Hematopoietic multipotent progenitor cell treated with erythropoietin and hydrocortisone succinate and interleukin-3 and kit ligand, for 6 days (in vitro differentiated cells): Measurements from ENCODE around the gene XAB2.
"Not testable (repeated sequence)": the region's sequence is repeated elsewhere in the genome, so short reads cannot be mapped to it uniquely, and the experiment has no call there.

Experiments
- DNase-seq: peaks from one replicate; pipeline ENCODE4 v3.0.0-alpha.2; 2015

XAB2 gene

DNA sequence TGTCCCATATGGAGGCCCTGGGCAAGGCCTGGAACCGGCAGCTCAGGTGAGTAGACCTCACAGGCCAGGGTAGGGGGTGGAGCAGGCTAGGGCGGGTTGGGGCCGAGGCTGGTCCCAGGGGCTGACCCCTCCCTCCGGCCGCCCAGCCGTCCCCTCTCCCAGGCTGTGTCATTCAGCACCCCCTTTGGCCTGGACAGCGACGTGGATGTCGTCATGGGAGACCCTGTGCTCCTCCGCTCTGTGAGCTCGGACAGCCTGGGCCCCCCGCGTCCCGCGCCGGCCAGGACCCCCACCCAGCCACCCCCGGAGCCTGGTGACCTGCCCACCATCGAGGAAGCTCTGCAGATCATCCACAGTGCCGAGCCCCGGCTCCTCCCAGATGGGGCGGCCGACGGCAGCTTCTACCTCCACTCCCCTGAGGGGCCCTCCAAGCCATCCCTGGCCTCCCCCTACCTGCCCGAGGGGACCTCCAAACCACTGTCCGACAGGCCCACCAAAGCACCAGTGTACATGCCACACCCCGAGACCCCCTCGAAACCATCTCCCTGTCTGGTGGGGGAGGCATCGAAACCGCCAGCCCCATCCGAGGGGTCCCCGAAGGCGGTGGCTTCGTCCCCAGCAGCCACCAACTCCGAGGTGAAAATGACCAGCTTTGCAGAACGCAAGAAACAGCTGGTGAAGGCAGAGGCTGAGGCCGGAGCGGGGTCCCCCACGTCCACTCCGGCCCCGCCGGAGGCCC, 17.6 kb downstream of the XAB2 start:
- no peak for DNase-seq

DNA sequence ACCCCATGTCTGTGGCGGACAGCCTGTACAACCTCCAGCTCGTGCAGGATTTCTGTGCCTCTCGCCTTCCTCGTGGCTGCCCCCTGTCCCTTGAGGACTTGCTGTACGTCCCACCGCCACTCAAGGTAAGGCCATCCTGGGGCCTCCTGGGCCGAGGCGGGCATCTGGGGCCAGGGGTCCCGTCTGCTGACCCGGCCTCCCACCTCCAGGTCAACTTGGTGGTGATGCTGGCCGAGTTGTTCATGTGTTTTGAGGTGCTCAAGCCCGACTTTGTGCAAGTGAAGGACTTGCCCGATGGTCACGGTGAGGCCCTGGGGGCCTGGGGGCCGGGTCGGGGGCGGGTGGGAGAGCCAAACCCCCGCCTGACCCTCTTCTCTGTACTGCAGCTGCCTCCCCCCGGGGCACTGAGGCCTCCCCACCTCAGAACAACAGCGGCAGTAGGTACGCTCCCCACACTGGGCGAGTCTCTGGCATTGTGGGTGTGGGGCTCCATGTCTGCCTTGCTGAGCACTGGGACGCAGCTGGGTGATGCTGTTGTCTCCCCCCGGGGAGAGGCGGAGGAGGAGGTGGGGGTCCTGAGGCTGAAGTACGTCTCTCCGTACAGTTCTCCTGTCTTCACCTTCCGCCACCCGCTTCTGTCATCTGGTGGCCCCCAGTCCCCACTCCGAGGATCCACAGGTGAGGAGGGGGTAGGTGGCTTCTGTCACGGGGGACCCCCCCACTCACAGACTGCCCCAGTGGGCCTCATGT, 18.7 kb downstream of the XAB2 start:
- no peak for DNase-seq

DNA sequence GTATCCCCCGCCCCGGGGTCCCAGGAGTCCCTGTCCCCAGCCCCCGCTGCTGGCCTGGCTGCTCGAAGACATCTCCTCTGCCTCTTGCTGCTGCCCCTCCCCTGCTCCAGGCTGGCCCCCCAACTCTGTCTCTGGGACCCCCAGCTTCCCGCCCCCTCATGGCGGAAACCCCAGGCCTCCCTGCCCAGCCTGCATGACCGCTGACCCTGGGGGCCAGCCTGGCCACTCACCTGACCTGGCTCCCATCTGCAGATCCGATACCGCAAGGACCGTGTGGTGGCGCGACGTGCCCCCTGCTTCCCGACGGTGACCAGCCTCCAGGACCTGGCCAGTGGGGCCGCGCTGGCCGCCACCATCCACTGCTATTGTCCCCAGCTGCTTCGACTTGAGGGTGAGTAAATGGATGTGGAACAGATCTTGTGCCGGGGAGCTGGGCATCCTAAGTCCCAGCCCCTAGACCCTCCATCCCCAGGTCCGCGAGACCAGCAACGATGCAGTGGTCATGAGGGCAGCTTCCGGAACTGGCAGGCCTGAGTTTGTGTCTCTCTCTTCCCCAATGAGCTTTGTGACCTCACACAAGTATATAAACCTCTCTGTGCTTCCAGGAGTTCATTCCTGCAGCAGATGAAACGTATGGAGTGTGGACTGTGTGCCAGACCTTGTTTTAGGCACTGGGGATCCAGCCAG, 21.3 kb downstream of the XAB2 start:
- no peak for DNase-seq

DNA sequence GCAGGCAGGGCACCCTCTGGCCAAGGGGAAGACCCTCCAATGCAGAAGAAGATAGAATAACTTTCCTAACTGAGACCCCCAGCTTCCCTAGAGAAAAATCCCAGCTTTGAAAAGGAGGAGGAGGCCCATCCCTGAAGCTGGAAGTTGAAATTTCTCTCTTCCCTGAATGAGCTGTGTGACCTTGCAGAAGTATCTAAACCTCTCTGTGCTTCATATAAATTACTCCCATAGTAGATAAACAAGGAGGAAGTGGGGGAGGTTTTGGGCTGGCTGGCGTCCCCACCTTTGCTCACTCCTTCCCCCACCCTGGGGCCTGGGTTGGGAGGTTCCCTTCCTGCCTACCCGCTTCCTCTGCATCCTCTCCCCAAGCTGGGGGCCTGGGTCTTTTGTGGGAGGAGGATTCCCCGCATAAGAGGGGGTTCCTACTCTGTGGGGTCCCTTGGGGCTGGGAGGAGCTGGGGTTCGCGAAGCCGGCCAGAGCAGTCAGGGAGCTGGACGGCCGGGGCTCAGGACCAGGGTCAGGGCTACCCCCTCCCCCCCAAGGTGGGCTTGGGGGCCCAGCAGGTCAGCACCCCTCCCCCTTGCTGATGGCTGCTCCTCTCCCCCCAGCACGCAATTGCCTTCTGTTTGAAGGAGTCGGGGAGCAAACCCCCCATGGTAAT, 22.0 kb downstream of the XAB2 start:
- no peak for DNase-seq

DNA sequence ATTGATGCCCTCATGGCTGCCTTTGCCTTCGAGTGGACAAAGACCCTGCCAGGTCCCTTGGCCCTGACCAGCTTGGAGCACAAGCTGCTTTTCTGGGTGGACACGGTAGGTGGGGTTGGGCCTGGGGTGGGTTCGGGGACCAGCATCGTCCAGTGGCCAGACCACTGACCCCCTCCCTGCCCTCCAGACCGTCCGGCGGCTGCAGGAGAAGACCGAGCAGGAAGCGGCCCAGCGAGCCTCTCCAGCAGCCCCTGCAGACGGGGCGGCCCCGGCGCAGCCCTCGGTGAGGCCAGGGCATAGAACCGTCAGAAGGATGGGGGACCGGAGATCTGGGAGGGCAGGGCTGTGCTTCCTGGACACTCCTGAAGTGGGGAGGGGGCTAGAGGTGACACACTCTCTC, 23.1 kb downstream of the XAB2 start:
- DNase-seq = no peak

DNA sequence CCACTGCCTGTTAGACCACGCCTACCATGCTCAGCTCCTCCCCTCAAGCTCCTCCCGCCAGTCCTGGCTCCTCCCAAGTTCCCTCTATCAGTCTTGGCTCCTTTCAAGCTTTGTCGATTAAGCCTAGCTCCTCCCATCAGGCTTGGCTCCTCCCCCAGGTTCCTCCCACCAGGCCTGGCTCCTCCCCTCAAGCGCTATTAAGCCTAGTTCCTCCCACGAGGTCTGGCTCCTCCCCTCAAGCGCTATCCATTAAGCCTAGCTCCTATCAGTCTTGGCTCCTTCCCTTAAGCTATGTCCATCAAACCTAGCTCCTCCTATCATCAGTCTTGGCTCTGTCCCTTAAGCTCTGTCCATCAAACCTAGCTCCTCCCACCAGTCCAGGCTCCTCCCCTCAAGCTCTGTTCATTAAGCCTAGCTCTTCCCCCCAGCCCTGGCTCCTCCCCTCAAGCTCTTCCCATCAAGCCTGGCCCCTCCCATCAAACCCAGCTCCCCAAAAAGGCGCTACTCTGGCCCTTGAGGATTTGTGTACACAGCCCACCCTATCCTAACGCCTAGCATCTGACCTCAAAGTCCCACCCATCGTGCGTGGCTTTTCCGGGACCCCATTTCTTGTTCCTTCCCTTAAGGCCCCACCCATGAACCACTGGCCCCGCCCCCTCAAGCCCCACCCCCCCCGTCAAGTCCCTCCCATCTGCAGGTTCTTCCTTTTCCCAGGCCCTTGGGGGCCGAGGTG, 23.7 kb downstream of the XAB2 start:
- DNase-seq = peak; percentile 84

DNA sequence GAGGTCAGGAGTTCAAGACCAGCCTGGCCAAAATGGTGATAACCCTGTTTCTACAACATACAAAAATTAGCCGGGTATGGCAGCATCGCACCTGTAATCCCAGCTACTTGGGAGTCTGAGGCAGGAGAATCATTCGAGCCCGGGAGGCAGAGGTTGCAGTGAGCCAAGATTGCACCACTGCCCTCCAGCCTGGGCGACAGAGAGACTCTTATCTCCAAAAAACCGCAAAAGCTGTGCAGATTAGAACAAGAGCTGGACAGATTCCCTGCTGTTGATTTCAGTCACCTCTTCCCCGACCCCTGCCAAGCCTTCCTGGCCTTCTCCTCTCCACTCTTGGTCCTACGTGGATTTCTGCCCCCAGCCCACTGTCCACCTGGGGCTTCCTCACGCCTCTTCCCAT, 25.4 kb downstream of the XAB2 start:
- peak; percentile 41 for DNase-seq

DNA sequence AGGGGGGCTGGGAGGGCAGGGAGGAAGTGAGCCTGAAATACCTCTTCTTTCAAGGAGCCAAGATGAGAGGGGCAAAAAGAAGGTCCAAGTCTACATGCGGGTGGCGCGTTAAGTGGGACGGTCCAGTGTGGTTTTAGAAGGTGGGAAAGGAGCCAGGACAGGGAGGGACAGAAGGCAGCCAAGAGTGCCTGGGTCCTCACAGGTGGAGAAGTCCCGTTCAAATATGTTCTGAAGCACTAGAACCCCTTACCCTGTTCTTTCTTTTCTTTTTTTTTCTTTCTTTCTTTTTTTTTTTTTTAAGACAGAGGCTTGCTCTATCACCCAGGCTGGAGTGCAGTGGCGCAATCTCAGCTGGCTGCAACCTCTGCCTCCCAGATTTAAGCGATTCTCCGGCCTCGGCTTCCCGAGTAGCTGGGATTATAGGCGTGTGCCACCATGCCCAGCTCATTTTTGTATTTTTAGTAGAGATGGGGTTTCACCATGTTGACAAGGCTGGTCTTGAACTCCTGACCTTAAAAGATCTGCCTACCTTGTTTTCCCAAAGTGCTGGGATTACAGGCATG, 26.3 kb downstream of the XAB2 start:
- DNase-seq = no peak

DNA sequence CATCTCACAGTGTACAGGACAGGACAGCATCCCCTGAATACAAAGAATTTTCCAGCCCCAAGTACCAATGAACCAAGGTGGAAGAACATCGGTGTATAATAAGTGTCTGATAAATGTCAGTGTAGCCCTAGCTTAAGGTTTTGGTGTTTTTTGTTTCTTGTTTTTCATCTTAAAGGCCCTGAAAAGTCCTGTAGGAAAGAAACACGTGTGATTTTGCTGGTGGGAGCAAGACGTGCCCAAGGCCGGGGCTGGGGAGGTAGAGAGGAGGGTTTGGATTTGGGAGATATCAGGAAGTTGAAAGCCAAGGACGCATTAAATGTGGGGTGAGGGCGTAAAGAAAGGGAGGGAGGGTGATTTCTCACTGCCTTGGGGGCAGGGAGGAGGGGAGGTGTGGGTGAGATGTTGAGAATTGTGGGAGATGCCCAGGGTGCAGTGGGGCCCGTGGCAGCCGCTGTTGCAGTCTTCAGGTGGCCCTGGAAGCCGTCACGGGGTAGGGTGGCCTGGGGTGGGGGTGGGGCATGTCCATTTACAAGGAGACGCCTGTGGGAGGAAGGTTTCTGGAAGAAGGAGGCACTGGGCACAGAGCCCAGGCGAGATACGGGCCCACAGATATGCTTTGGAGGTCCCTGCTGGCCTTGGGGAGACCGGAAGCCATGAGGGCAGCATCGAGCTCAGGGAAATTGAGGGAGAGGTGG, 27.0 kb downstream of the XAB2 start:
- no peak for DNase-seq

DNA sequence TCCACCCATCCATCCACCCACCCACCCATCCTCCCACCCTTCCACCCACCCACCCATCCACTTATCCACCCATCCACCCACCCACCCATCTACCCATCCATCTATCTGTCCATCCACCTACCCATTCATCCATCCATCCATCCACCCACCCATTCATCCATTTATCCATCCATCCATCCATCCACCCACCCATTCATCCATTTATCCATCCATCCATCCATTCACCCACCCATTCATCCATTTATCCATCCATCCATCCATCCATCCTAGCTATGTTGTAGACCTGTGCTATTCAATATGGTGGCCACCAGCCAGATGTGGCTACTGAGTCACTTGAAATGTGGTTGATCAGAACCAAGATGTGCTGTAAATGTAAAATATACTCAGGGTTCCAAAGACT, 28.6 kb downstream of the XAB2 start:
- no peak for DNase-seq

DNA sequence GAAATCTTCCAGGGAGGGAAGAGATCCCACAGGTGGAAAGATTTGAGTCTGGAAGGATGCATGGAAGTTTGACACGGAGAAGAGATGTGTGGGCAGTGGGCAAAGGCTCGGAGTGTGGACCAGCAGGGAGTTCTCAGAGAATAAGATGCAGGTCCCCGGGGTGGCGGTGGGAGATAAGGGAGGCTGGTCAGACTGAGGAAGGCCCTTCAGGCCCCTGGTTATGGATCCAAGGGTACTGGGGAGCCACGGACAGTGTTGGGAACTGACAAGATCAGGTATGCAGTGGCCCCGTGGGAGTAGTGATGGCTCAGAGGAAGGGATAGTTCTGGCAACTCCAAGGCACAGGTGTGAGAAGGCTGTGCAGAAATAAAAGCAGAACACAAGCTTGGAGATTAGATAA, 31.2 kb downstream of the XAB2 start:
- DNase-seq = no peak

DNA sequence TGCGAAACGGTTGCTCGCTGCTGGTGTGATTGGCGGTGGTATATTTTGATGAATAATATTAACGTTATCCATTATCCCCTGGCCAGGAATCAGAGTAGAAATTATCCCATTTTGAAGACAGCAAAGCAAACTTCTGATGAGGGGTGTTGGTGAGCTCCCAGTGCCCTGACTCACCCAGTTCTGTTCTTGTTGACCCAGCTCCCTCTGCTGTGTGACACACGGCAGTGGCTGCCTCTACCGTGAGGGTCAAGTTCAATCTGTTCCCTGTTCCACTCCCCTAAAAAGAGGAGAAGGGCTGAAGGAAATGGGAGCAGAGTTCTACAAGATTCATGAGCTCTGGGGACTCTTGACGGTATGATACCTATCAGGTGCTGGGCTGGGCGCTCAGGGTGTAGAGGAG, 31.7 kb downstream of the XAB2 start:
- no peak for DNase-seq

DNA sequence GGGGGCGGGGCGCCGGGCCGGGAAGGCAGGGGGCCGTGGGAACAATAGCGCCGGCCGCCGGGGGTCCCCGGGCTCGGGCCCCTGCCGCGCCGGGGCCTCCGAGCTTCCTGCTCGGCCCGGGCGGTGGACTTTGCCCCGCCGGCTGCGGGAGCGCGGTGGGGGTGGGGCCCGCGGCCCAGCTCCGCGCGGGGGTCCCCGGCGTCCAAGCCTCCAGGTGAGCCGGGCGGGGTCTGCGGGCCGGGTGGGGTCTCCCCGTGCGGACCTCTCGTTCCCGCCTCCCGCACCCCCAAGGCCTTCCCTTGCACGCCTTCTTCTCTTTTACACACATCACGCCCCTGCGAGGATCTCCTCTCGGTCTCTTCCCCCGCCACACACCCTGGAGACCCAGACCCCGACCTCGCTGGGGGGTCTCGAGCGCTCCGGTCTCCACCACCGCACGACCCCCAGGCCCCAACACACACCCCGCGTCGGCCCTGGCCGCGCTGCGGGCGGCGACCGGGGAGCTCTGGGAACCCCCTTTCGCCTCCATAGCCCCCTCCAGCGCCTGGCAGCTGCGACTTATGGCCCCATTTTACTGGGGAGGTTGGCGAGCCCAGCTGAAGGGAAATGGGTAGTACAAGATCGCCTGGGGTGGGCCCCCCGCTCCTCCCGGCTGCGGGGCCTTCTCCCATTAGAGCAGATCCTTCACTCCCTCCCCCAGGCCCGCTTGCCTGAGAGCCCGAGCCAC, 33.0 kb downstream of the XAB2 start:
- no peak for DNase-seq

DNA sequence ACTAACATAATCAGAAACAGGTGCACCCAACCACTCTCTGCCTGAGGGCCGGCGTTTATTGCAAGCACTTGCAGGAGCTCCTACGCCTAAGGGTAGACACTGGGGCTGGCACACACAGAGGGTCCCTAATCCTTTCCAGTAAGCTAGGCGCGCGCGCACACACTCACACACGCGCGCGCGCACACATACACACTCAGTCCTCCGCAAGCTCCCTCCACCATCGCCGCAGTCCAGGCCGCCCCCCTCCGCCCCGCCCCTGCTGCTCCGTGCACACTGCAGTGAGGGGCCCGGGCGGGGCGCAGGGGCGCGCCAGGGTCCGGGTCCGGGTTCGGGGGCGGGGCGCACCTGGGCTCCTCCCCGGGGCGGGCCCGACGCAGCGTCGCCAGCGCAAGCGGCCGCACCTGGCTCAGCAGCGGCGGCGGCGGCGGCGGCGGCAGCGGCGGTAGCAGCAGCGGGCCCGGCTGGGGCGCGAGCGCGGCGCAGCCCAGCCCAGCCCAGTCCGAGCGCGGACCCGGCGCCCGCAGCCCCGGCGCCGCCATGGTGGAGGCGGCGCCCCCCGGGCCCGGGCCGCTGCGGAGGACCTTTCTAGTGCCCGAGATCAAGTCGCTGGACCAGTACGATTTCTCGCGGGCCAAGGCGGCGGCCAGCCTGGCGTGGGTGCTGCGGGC, 33.7 kb downstream of the XAB2 start, which contains the start of gene CAMSAP3:
CAMSAP3 (plus strand) TSS at position 398 of the 668 bp plus-strand sequence; CDS start at position 538, 140 bp downstream.
- peak; percentile 33 for DNase-seq

DNA sequence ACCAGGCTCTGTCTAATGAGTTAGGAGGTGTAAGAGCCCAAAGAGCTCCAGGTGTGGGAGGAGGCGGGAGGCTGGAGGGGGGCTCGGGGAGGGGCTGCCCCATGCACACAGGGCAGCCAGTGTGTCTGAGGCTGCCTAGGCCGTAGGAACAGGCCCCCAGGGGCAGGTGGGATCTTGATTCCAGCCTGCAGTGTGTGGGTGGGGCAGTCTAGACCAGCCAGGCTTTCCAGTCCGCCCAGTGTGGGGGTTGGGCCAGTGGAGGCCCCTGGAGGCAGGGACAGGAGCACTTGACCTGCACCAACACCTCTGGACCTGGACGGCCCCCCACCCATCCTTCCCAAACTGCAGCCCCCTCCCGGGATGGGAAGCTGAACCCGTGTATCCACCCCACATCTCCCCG, 39.1 kb downstream of the XAB2 start:
- DNase-seq = no peak

DNA sequence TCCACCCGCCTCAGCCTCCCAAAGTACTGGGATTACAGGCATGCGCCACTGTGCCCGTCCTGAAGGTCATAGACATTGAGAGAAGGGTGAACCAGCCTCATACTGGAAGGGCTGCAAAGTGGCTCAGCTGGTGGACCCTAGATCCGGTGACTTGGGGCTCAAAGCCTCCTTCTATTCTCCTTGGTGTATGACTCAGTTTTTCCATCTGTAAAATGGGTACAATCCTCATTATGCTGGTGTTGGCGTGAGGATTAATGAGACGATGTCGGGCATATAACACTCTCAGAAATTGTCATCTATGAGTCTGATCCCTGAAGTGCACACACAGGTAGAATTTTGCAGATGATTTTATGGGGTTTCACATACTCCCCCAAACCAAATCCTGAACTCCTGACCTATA, 39.5 kb downstream of the XAB2 start:
- DNase-seq = no peak

DNA sequence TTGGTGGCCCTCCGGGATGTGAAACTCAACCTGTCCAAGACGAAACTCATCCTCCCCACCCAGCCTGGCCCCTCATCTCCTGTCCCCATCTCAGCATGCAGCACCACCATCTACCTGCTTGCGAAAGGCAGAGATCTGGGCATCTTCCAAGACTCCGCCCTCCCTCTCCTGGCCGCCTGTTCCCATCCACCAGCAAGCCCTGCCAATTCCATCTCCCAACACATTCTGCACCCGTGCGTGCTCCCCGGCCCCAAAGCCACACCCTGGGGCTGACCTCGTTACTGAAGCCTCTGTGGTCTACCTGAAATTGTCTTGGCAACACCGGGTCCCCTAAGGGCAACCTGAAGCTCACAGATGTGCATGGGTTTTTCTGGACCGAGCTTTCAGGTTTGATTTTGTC, 46.9 kb downstream of the XAB2 start:
- DNase-seq = no peak

DNA sequence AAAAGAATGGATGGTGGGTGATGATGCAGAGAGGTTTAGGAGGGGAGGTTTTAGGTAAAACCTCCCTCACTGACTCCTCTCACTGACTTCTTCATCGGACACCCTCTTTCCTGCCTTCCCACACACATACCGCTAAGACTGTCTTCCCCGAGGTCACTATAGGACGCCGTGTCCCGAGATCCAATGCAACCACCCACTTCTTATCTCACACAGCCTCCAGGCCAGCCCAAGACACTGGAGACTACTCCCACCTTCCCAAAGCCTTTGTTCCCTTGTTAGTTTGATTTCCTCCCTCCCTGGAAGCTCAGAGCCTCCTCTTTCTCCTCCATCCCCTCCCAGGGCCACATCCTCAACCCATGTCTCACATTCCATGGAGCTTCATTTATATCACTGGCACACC, 50.2 kb downstream of the XAB2 start:
- DNase-seq = no peak

DNA sequence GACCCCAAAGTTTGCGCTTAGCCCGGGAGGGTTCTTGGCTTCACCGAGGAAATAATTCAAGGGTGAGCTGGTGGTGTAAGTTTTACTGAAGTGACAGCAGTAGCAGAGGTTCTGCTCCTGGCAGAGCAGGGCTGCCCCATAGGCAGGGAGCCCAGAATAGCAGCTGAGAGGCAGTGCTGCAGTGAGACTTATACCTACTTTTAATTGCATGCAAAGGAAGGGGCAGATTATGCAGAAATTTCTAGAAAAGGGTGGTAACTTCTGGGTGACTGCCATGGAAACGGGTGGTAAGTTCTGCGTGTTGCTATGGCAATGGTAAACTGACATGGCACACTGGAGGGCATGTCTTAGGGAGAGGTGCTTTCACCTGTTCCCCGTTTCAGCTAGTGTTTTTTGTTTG, 51.2 kb downstream of the XAB2 start:
- no peak for DNase-seq

DNA sequence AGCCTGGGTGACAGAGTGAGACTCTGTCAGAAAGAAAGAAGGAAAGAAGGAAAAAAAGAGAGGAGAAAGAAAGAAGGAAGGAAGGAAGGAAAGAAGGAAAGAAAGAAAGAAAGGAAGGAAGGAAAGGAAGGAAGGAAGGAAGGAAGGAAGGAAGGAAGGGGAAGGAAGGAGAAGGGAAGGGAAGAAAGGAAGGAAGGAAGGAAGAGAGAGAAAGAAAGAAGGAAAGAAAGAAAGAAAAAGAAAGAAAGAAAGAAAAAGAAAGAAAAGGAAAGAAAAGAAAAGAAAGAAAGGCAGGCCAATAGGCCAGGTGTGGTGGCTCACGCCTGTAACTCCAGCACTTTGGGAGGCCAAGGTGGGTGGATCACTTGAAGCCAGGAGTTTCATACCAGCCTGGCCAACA, 51.9 kb downstream of the XAB2 start:
- not testable (repeated sequence) for DNase-seq
